Measurements from ENCODE around the gene NAXD.
"Not testable (repeated sequence)": the region's sequence is repeated elsewhere in the genome, so short reads cannot be mapped to it uniquely, and the experiment has no call there.

NAXD gene

GRCh38 chr13:110597041-110597689 is 18.2 kb upstream of the NAXD start:
- no peak for DNase-seq

GRCh38 chr13:110600261-110600819 is 15.0 kb upstream of the NAXD start:
- no peak for DNase-seq

GRCh38 chr13:110600980-110601379 is 14.4 kb upstream of the NAXD start:
- no peak for DNase-seq

- DNase-seq: no peak
Observed at GRCh38 chr13:110605132-110605531, 10.2 kb upstream of the NAXD start.

- DNase-seq: not testable (repeated sequence)
Observed at GRCh38 chr13:110606281-110606680, 9.1 kb upstream of the NAXD start.

- no peak for DNase-seq
Observed at GRCh38 chr13:110607675-110608224, 7.6 kb upstream of the NAXD start.

GRCh38 chr13:110610955-110611595 is 4.3 kb upstream of the NAXD start:
- DNase-seq: no peak

GRCh38 chr13:110615005-110615321 is 382 bp upstream of the NAXD start:
- no peak for DNase-seq

GRCh38 chr13:110616103-110617101 is 1.1 kb downstream of the NAXD start:
- peak; percentile 16 for DNase-seq

GRCh38 chr13:110617321-110618072 is 2.2 kb downstream of the NAXD start:
- no peak for DNase-seq

- no peak for DNase-seq
Observed at GRCh38 chr13:110618167-110618566, 2.8 kb downstream of the NAXD start.

GRCh38 chr13:110618780-110619179 is 3.4 kb downstream of the NAXD start:
- DNase-seq: no peak

- DNase-seq: no peak
Observed at GRCh38 chr13:110620596-110620995, 5.3 kb downstream of the NAXD start.

GRCh38 chr13:110624766-110625756 is 9.7 kb downstream of the NAXD start:
- no peak for DNase-seq

- DNase-seq: no peak
Observed at GRCh38 chr13:110625771-110626321, 10.5 kb downstream of the NAXD start.

GRCh38 chr13:110626521-110626920 is 11.2 kb downstream of the NAXD start:
- no peak for DNase-seq

GRCh38 chr13:110627351-110627750 is 12.0 kb downstream of the NAXD start:
- DNase-seq: no peak

GRCh38 chr13:110627761-110628476 is 12.6 kb downstream of the NAXD start:
- DNase-seq: no peak

- no peak for DNase-seq
Observed at GRCh38 chr13:110628477-110628793, 13.1 kb downstream of the NAXD start.

Measured in activated gamma-delta T cell treated with Interleukin-2 at 50 U/mL for 16 hours (primary cell).